Activated CD8-positive, alpha-beta memory T cell treated with anti-CD3 and anti-CD28 coated beads for 1 hour (primary cell): ENCODE measurements around the gene UNC119B.
A peak's percentile ranks its signal among the peaks of the same experiment; 100 is the strongest.
"Not testable (repeated sequence)": the region's sequence is repeated elsewhere in the genome, so short reads cannot be mapped to it uniquely, and the experiment has no call there.

Experiments
- DNase-seq, 2 donors: peaks; one replicate each; pipeline ENCODE4 v3.0.0-alpha.2; 2020; ENCODE audit warnings: low read depth in 1 of 2; ENCODE audit errors: extremely low read depth in 1 of 2

UNC119B gene

GRCh38 chr12:120718055-120718454 is 7.8 kb downstream of the UNC119B start:
- DNase-seq = no peak

GRCh38 chr12:120719072-120719471 is 8.8 kb downstream of the UNC119B start:
- DNase-seq = no peak

GRCh38 chr12:120719496-120720233 is 9.4 kb downstream of the UNC119B start:
- DNase-seq = no peak

GRCh38 chr12:120720234-120720986 is 10.2 kb downstream of the UNC119B start:
- no peak for DNase-seq

- DNase-seq = no peak
These were observed 10.9 kb downstream of the UNC119B start for GRCh38 chr12:120720987-120721801.

GRCh38 chr12:120721866-120722265 is 11.6 kb downstream of the UNC119B start:
- no peak for DNase-seq

- no peak for DNase-seq
These were observed 12.5 kb downstream of the UNC119B start for GRCh38 chr12:120722784-120723183.

GRCh38 chr12:120724720-120725119 is 14.5 kb downstream of the UNC119B start:
- no peak for DNase-seq

- DNase-seq = no peak
These were observed 14.9 kb downstream of the UNC119B start for GRCh38 chr12:120725151-120725658.

- peak; percentile 73 to 85 for DNase-seq
These were observed 15.6 kb downstream of the UNC119B start, which contains the start of gene ACADS for GRCh38 chr12:120725659-120726509. Gene ACADS (plus strand): TSS chr12:120725826. CDS start chr12:120725886, 60 bp downstream.

GRCh38 chr12:120726510-120726793 is 16.2 kb downstream of the UNC119B start:
- no peak for DNase-seq

- DNase-seq = no peak
These were observed 16.7 kb downstream of the UNC119B start for GRCh38 chr12:120726961-120727360.

GRCh38 chr12:120732198-120732597 is 21.9 kb downstream of the UNC119B start:
- DNase-seq = not testable (repeated sequence)

GRCh38 chr12:120733574-120733973 is 23.3 kb downstream of the UNC119B start:
- no peak for DNase-seq

GRCh38 chr12:120734210-120734609 is 24.0 kb downstream of the UNC119B start:
- no peak for DNase-seq

GRCh38 chr12:120735181-120735580 is 24.9 kb downstream of the UNC119B start:
- DNase-seq = no peak

- DNase-seq = no peak
These were observed 26.4 kb downstream of the UNC119B start for GRCh38 chr12:120736404-120737331.

GRCh38 chr12:120737557-120738251 is 27.4 kb downstream of the UNC119B start:
- no peak for DNase-seq
